H54 (cell line): Measurements from ENCODE around the gene REC114.
"Not testable (repeated sequence)": the region's sequence is repeated elsewhere in the genome, so short reads cannot be mapped to it uniquely, and the experiment has no call there.

ENCODE experiments used
- DNase-seq: peaks from one replicate; pipeline ENCODE4 v3.0.0; 2011; ENCODE audit warnings: low spot score, mixed read lengths; ENCODE audit not compliant: insufficient read length
- FAIRE-seq: peaks from 3 replicates; lab custom pipeline; 2011; peaks lifted over from hg19 to GRCh38; lab: Jason Lieb, UNC
- POLR2A ChIP-seq: IDR thresholded peaks from 2 replicates; pipeline ENCODE4 v1.6.1; 2011; ENCODE audit warnings: low read depth, mild to moderate bottlenecking, low read length

Gene REC114

GRCh38 chr15:73568564-73569280 lies 125.8 kb downstream of the REC114 start:
- no peak for FAIRE-seq
- TF ChIP-seq POLR2A, result no peak

GRCh38 chr15:73569361-73569760 lies 126.4 kb downstream of the REC114 start:
- no peak for FAIRE-seq
- DNase-seq, result no peak
- no peak for TF ChIP-seq POLR2A

More at GRCh38 chr15:73568564-73569280, 125.8 kb downstream of the REC114 start:
- no peak for DNase-seq

GRCh38 chr15:73570355-73571032 lies 127.5 kb downstream of the REC114 start:
- FAIRE-seq (no peak), DNase-seq (no peak)
- no peak for TF ChIP-seq POLR2A

- DNase-seq, result no peak
- no peak for FAIRE-seq
- no peak for TF ChIP-seq POLR2A
Measured at GRCh38 chr15:73571346-73571745, 128.4 kb downstream of the REC114 start.

GRCh38 chr15:73572296-73572695 lies 129.3 kb downstream of the REC114 start:
- DNase-seq (no peak), FAIRE-seq (no peak)
- TF ChIP-seq POLR2A, result no peak

- no peak for DNase-seq
- no peak for FAIRE-seq
Measured at GRCh38 chr15:73573037-73573436, 130.1 kb downstream of the REC114 start.

GRCh38 chr15:73573572-73573971 lies 130.6 kb downstream of the REC114 start:
- DNase-seq, result no peak
- TF ChIP-seq POLR2A, result no peak
- no peak for FAIRE-seq

More at GRCh38 chr15:73573037-73573436, 130.1 kb downstream of the REC114 start:
- no peak for TF ChIP-seq POLR2A

GRCh38 chr15:73575636-73576247 lies 132.8 kb downstream of the REC114 start:
- no peak for DNase-seq
- FAIRE-seq, result no peak
- TF ChIP-seq POLR2A, result no peak

- DNase-seq, FAIRE-seq: not testable (repeated sequence)
Measured at GRCh38 chr15:73577593-73577992, 134.6 kb downstream of the REC114 start.

GRCh38 chr15:73578026-73578425 lies 135.1 kb downstream of the REC114 start:
- no peak for DNase-seq
- FAIRE-seq, result no peak
- no peak for TF ChIP-seq POLR2A

GRCh38 chr15:73582851-73583379 lies 140.0 kb downstream of the REC114 start:
- TF ChIP-seq POLR2A, result no peak
- DNase-seq (no peak), FAIRE-seq (no peak)

- no peak for FAIRE-seq
- no peak for TF ChIP-seq POLR2A
Measured at GRCh38 chr15:73583544-73583943, 140.6 kb downstream of the REC114 start.

GRCh38 chr15:73584699-73585420 lies 141.9 kb downstream of the REC114 start:
- no peak for FAIRE-seq
- DNase-seq, result no peak
- no peak for TF ChIP-seq POLR2A

More at GRCh38 chr15:73583544-73583943, 140.6 kb downstream of the REC114 start:
- DNase-seq, result no peak
